B cell (primary cell): ENCODE data around the gene C3orf18. TPM values are rescaled to one million over a fixed set of nuclear protein-coding genes. Genes with fewer than 3 reads are reported as not detected.

ENCODE experiments used
- ATAC-seq: fragments of 200-7000 bp; cut with Tn5 transposase; one replicate; pipeline ENCODE4 v1.10.0; 2021; ENCODE audit warnings: low read depth, mild to moderate bottlenecking, moderate number of reproducible peaks, moderate library complexity
- CTCF ChIA-PET: fragments of 350-600 bp; sonication (Branson Sonifier 250); formaldehyde crosslinking; loops from one replicate; lab custom pipeline; 2021; ENCODE audit warnings: antibody characterized with exemption, inconsistent platforms; lab: Charles Lee
- POLR2A ChIA-PET: fragments of 350-600 bp; sonication (Branson Sonifier 250); formaldehyde crosslinking; loops from one replicate; lab custom pipeline; 2021; ENCODE audit warnings: antibody characterized with exemption; lab: Charles Lee
- DNase-seq: peaks from one replicate; pipeline ENCODE4 v3.0.0; 2013
- H2AFZ ChIP-seq: 2 replicates; pipeline ENCODE4 v1.6.1; 2012; ENCODE audit warnings: mild to moderate bottlenecking, low read depth, low read length; ENCODE audit not compliant: insufficient read depth, poor library complexity, severe bottlenecking
- H3K27ac ChIP-seq, 2 donors: 1 replicate in 1 of 2; 2 replicates in 1 of 2; pipeline ENCODE4 v1.5.1; 2012 to 2013; ENCODE audit warnings: low read length in 2 of 2, mild to moderate bottlenecking in 2 of 2, moderate library complexity in 1 of 2
- H3K27me3 ChIP-seq, 4 experiments: fragments of 200-600 bp in 1 of 4; sonication (generic) in 1 of 4; replicated peaks in 1 of 4; 1 replicate in 2 of 4; 2 replicates in 2 of 4; pipeline versions ENCODE4 v1.6.1 to v1.7.0; 2013 to 2016; ENCODE audit warnings: low read length in 3 of 4, mild to moderate bottlenecking in 2 of 4, mixed read lengths in 1 of 4, moderate library complexity in 1 of 4; ENCODE audit not compliant: insufficient read depth in 4 of 4, control insufficient read depth in 3 of 4; ENCODE audit errors: control extremely low read depth in 1 of 4
- H3K36me3 ChIP-seq, 2 experiments: replicated peaks in 1 of 2; 1 replicate in 1 of 2; 2 replicates in 1 of 2; pipeline versions ENCODE4 v1.6.1 to v1.7.1; 2013; ENCODE audit warnings: low read length in 1 of 2; ENCODE audit not compliant: insufficient read depth in 2 of 2, control insufficient read depth in 1 of 2; ENCODE audit errors: control extremely low read depth in 1 of 2, extremely low read depth in 1 of 2
- H3K4me1 ChIP-seq, 2 donors: fragments of 200-600 bp in 1 of 2; sonication (generic) in 1 of 2; 1 replicate in 1 of 2; 2 replicates in 1 of 2; pipeline versions ENCODE4 v1.5.1 to v1.6.1; 2013 to 2017; ENCODE audit warnings: low read length in 2 of 2; ENCODE audit not compliant: control insufficient read depth in 2 of 2, insufficient read depth in 2 of 2
- H3K4me2 ChIP-seq: replicated peaks from 2 replicates; pipeline ENCODE3; 2012; ENCODE audit warnings: mild to moderate bottlenecking, low read depth, low read length; ENCODE audit not compliant: poor library complexity, severe bottlenecking
- H3K4me3 ChIP-seq, 5 experiments: fragments of 200-600 bp in 1 of 5; sonication (generic) in 1 of 5; 1 replicate in 3 of 5; 2 replicates in 2 of 5; pipeline versions ENCODE4 v1.5.1 to v1.7.0; 2011 to 2016; ENCODE audit warnings: low read length in 4 of 5, mild to moderate bottlenecking in 4 of 5, low read depth in 2 of 5, control low read depth in 1 of 5, moderate library complexity in 1 of 5; ENCODE audit not compliant: insufficient read depth in 1 of 5; ENCODE audit errors: control extremely low read depth in 1 of 5, extremely low read depth in 1 of 5
- H3K79me2 ChIP-seq: fragments of 200-600 bp; sonication (generic); one replicate; pipeline ENCODE4 v1.6.0; 2016; ENCODE audit warnings: low read length; ENCODE audit not compliant: control insufficient read depth, insufficient read depth
- H3K9ac ChIP-seq: fragments of 200-600 bp; sonication (generic); 2 replicates; pipeline ENCODE4 v1.6.1; 2017; ENCODE audit warnings: mild to moderate bottlenecking, low read length, moderate library complexity
- H3K9me3 ChIP-seq, 3 donors: one replicate each; pipeline versions ENCODE4 v1.6.1 to v1.7.1; 2013; ENCODE audit warnings: low read length in 2 of 3; ENCODE audit not compliant: control insufficient read depth in 2 of 3, insufficient read depth in 1 of 3; ENCODE audit errors: control extremely low read depth in 1 of 3
- H4K20me1 ChIP-seq: 2 replicates; pipeline ENCODE4 v1.6.0; 2012; ENCODE audit warnings: mild to moderate bottlenecking, low read length; ENCODE audit not compliant: insufficient read depth, control insufficient read depth, poor library complexity, severe bottlenecking
- H3K27ac Mint-ChIP-seq: one replicate; pipeline ENCODE4 v1.8.0; 2021; ENCODE audit warnings: mixed read lengths
- H3K27me3 Mint-ChIP-seq: one replicate; pipeline ENCODE4 v1.8.0; 2021; ENCODE audit warnings: mixed read lengths
- H3K4me1 Mint-ChIP-seq: one replicate; pipeline ENCODE4 v1.8.0; 2021; ENCODE audit warnings: mixed read lengths
- H3K4me3 Mint-ChIP-seq: one replicate; pipeline ENCODE4 v1.8.0; 2021; ENCODE audit warnings: mixed read lengths
- H3K9me3 Mint-ChIP-seq: one replicate; pipeline ENCODE4 v1.8.0; 2022; ENCODE audit warnings: mixed read lengths; ENCODE audit not compliant: insufficient read depth
- EZH2 ChIP-seq: IDR thresholded peaks from 2 replicates; pipeline ENCODE4 v1.6.1; 2012; ENCODE audit warnings: borderline replicate concordance, low read depth, mild to moderate bottlenecking, moderate library complexity, low read length; ENCODE audit not compliant: insufficient read depth, poor library complexity, severe bottlenecking
- WGBS: methylation state at CpG from one replicate; pipeline ENCODE4 v1.1.5; 2013; ENCODE audit warnings: missing lambda C conversion rate; ENCODE audit not compliant: insufficient coverage; 5-methylcytosine and 5-hydroxymethylcytosine counted together
- intact Hi-C: fragments of 100-400 bp; cut with micrococcal nuclease; formaldehyde crosslinking; loops from one replicate; pipeline ENCODE4 v1.10.0; 2022
- polyA plus RNA-seq: library from polyadenylated mRNA; depleted of rRNA; stranded (reverse); fragments of >200 nt; gene quantifications from 2 replicates; pipeline ENCODE4 v1.2.3, GENCODE V29; 2012
- total RNA-seq, 2 donors: library from RNA; stranded (reverse); fragments of 120-200 nt in 1 of 2; gene quantifications; 1 replicate in 1 of 2; 2 replicates in 1 of 2; pipeline versions ENCODE4 v1.2.3 to v1.2.4, GENCODE V29; 2013 to 2022
- TF ChIP-seq, protein P1 (sequence below): fragments of 200-600 bp; IDR thresholded peaks from one replicate; pipeline ENCODE4 v1.8.0; 2022; ENCODE audit warnings: antibody characterized with exemption, mild to moderate bottlenecking

C3orf18 gene
- total and polyA plus RNA-seq, 2 donors (not counting 1 experiment from before 2014, with no cell fraction given): 14.3 to 15.4 TPM

DNA sequence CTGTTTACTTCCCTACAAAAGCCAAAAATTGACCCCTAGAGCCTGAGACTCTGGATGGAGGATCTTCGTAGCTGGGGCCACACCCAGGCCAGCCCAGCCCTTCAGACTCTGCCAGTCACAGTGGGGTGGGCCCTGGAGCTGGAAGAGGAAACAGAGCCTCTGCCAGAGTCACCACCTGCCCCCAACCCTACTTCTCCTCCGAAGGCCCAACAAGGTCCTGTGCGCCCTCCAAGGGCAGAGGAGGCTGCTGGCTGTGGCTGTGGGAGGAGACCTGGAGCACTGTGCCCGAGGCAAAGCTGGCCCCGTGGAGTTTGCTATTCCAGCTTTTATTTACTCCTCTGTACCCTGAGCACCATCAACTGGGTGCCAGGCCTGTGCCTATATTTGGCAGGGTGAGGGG lies 25.0 kb upstream of the C3orf18 start:
- Mint-ChIP-seq H3K4me1 (peaks cover 27% of the 10 kb centered on the region), H3K27me3 (no peaks in the 10 kb centered on the region), H3K27ac (peak overlapping the region; percentile 56), H3K9me3 (no peaks in the 10 kb centered on the region), H3K4me3 (peak overlapping the region; percentile 34)
- TF ChIP-seq, protein P1, sequence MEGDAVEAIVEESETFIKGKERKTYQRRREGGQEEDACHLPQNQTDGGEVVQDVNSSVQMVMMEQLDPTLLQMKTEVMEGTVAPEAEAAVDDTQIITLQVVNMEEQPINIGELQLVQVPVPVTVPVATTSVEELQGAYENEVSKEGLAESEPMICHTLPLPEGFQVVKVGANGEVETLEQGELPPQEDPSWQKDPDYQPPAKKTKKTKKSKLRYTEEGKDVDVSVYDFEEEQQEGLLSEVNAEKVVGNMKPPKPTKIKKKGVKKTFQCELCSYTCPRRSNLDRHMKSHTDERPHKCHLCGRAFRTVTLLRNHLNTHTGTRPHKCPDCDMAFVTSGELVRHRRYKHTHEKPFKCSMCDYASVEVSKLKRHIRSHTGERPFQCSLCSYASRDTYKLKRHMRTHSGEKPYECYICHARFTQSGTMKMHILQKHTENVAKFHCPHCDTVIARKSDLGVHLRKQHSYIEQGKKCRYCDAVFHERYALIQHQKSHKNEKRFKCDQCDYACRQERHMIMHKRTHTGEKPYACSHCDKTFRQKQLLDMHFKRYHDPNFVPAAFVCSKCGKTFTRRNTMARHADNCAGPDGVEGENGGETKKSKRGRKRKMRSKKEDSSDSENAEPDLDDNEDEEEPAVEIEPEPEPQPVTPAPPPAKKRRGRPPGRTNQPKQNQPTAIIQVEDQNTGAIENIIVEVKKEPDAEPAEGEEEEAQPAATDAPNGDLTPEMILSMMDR: no peak
- TF ChIP-seq EZH2: no peak
- H2AFZ ChIP-seq: peak overlapping the region; percentile 20
- no peaks in the 10 kb centered on the region for H3K9me3 ChIP-seq
- 35% methylated on average over 2 of the region's 5 CpGs for WGBS
- no peaks in the 10 kb centered on the region for H4K20me1 ChIP-seq
- no peak overlapping the region for H3K4me2 ChIP-seq
- H3K4me1 ChIP-seq: peaks cover 18 to 43% of the 10 kb centered on the region in 2 donors
- ChIA-PET POLR2A (interaction anchor here (0.6 to 1.5 kb wide), 3 partner anchors 19 to 366 kb away, joined by 3 to 5 read pairs (median 4); partner anchors contain the start of genes CISH and HEMK1), CTCF (interaction anchor here (0.9 to 11.1 kb wide), 6 partner anchors 9 to 246 kb away, joined by 3 to 204 read pairs (median 11); partner anchors contain the start of genes CISH, HEMK1 and MAPKAPK3)
- no peaks in the 10 kb centered on the region for H3K79me2 ChIP-seq
- no peak overlapping the region for H3K4me3 ChIP-seq
- DNase-seq (no peak), ATAC-seq (no peak)
- no peak overlapping the region for H3K27ac ChIP-seq
- H3K27me3 ChIP-seq: no peaks in the 10 kb centered on the region
- no peaks in the 10 kb centered on the region for H3K36me3 ChIP-seq
- intact Hi-C loops: no loop called here
- no peak overlapping the region for H3K9ac ChIP-seq

DNA sequence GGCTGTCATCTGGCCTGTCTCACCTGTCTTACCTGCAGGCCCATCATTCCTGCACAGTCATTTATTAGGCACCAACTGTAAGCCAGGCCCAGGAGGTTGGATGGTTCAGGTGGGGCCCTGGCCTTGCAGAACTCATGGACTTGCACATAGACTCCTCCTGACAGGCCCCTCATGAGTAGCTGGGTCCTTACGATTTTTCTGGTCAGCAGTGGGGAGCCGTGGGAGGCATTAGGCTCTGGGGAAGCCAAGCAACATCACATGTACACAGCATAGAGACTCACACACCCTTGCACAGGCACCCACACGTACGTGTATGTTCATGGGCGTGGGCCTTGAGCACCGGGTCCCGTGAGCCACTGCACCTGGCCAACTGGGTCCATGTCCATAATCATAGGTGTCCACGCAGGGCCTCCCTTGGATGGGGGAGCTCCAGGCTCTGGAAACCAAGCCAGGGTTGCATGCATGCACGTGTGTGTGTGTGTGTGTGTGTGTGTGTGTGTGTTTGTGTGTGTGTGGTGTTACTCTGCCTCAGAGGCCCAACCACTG lies 23.7 kb upstream of the C3orf18 start:
- Histone ChIP-seq H3K9me3 (no peaks in the 10 kb centered on the region), H3K27ac (peak overlapping the region; percentile 88 to 91), H3K79me2 (no peaks in the 10 kb centered on the region), H3K4me2 (peak overlapping the region; percentile 90), H3K4me1 (peaks cover 18 to 43% of the 10 kb centered on the region in 2 donors), H3K4me3 (peak overlapping the region in 2 of 5 experiments; percentile 57 to 71), H4K20me1 (no peaks in the 10 kb centered on the region), H3K36me3 (no peaks in the 10 kb centered on the region), H2AFZ (peak overlapping the region; percentile 59), H3K9ac (peak overlapping the region; percentile 69), H3K27me3 (no peaks in the 10 kb centered on the region)
- DNase-seq (no peak), ATAC-seq (no peak)
- Mint-ChIP-seq H3K27me3 (no peaks in the 10 kb centered on the region), H3K9me3 (no peaks in the 10 kb centered on the region), H3K27ac (peak overlapping the region; percentile 96), H3K4me3 (peak overlapping the region; percentile 84), H3K4me1 (peaks cover 29% of the 10 kb centered on the region)
- ChIA-PET CTCF (interaction anchor here (0.7 to 11.1 kb wide), 9 partner anchors 10 to 61 kb away, joined by 4 to 204 read pairs (median 6); partner anchors contain the start of genes C3orf18, CISH, HEMK1 and MAPKAPK3), POLR2A (interaction anchor here (0.6 to 3.5 kb wide), 8 partner anchors 10 to 1065 kb away, joined by 3 to 21 read pairs (median 5); partner anchors contain the start of genes C3orf18, CISH and HEMK1)
- 66% methylated on average over 6 of the region's 9 CpGs for WGBS
- TF ChIP-seq EZH2: no peak
- TF ChIP-seq, protein P1: no peak
- intact Hi-C loops: loop anchor here (1.0 kb wide), 1 partner anchor 23 kb away; no protein-coding TSS in a partner anchor
